ENCODE measurements around the gene ATG2B. TPM values are rescaled to one million over a fixed set of nuclear protein-coding genes. Genes with fewer than 3 reads are reported as not detected.

Gene ATG2B
- total and polyA plus RNA-seq, 2 experiments from 2014 or later = 3.3 to 20.4 TPM

GRCh38 chr14:96231526-96232130, 131.5 kb downstream of the ATG2B start:
- no peak overlapping the region for H3K4me2 ChIP-seq
- no peaks in the 10 kb centered on the region for H4K20me1 ChIP-seq (ENCODE audit: insufficient read depth, poor library complexity, severe bottlenecking)
- no peaks in the 10 kb centered on the region for H3K27me3 ChIP-seq
- no peaks in the 10 kb centered on the region for H3K9me3 ChIP-seq (ENCODE audit: low read depth)
- peak overlapping the region; percentile 43 for H3K27ac ChIP-seq
- H3K36me3 ChIP-seq (replicated peaks; ENCODE audit: insufficient read depth, low read depth) = no peaks in the 10 kb centered on the region
- H3K79me2 ChIP-seq = no peaks in the 10 kb centered on the region
- peaks cover 3% of the 10 kb centered on the region for H3K4me1 ChIP-seq (ENCODE audit: insufficient read depth)
- no peak for TF ChIP-seq EZH2phosphoT487 (IDR thresholded peaks at IDR 0.05; ENCODE audit: low read depth, severe bottlenecking, unreplicated experiment)
- TF ChIP-seq EZH2 (IDR thresholded peaks at IDR 0.05; ENCODE audit: borderline replicate concordance) = no peak
- TF ChIP-seq CTCF (IDR thresholded peaks at IDR 0.05; ENCODE audit: poor library complexity) = no peak
- no peak for DNase-seq (ENCODE audit: low spot score)
- H3K4me3 ChIP-seq = no peak overlapping the region
- H3K9me2 ChIP-seq (replicated peaks; ENCODE audit: insufficient read depth) = no peaks in the 10 kb centered on the region
- H2AFZ ChIP-seq = no peak overlapping the region
- 77% methylated on average over 12 of the region's 12 CpGs for WGBS (ENCODE audit: low lambda C conversion rate, missing lambda C conversion rate)

GRCh38 chr14:96231056-96231455, 132.1 kb downstream of the ATG2B start:
- peak overlapping the region; percentile 43 for H3K27ac ChIP-seq
- no peaks in the 10 kb centered on the region for H4K20me1 ChIP-seq (ENCODE audit: insufficient read depth, poor library complexity, severe bottlenecking)
- H3K36me3 ChIP-seq (replicated peaks; ENCODE audit: insufficient read depth, low read depth) = no peaks in the 10 kb centered on the region
- H3K4me1 ChIP-seq (ENCODE audit: insufficient read depth) = peaks cover 3% of the 10 kb centered on the region
- no peak overlapping the region for H2AFZ ChIP-seq
- DNase-seq (ENCODE audit: low spot score) = no peak
- no peaks in the 10 kb centered on the region for H3K9me3 ChIP-seq (ENCODE audit: low read depth)
- no peaks in the 10 kb centered on the region for H3K79me2 ChIP-seq
- H3K27me3 ChIP-seq = no peaks in the 10 kb centered on the region
- 87% methylated on average over 4 of the region's 4 CpGs for WGBS (ENCODE audit: low lambda C conversion rate, missing lambda C conversion rate)
- no peak overlapping the region for H3K4me2 ChIP-seq
- no peak overlapping the region for H3K4me3 ChIP-seq
- no peak for TF ChIP-seq CTCF (IDR thresholded peaks at IDR 0.05; ENCODE audit: poor library complexity)
- no peak for TF ChIP-seq EZH2 (IDR thresholded peaks at IDR 0.05; ENCODE audit: borderline replicate concordance)
- TF ChIP-seq EZH2phosphoT487 (IDR thresholded peaks at IDR 0.05; ENCODE audit: low read depth, severe bottlenecking, unreplicated experiment) = no peak
- H3K9me2 ChIP-seq (replicated peaks; ENCODE audit: insufficient read depth) = no peaks in the 10 kb centered on the region

- Histone ChIP-seq H3K36me3 (replicated peaks; ENCODE audit: insufficient read depth, low read depth) (no peaks in the 10 kb centered on the region), H2AFZ (no peak overlapping the region), H3K9me2 (replicated peaks; ENCODE audit: insufficient read depth) (no peaks in the 10 kb centered on the region), H3K79me2 (no peaks in the 10 kb centered on the region), H3K4me3 (no peak overlapping the region), H3K27ac (no peak overlapping the region), H3K27me3 (no peaks in the 10 kb centered on the region), H3K4me2 (no peak overlapping the region), H3K9me3 (ENCODE audit: low read depth) (no peaks in the 10 kb centered on the region), H3K4me1 (ENCODE audit: insufficient read depth) (no peaks in the 10 kb centered on the region), H4K20me1 (ENCODE audit: insufficient read depth, poor library complexity, severe bottlenecking) (no peaks in the 10 kb centered on the region)
- 94% methylated on average over 6 of the region's 6 CpGs for WGBS (ENCODE audit: low lambda C conversion rate, missing lambda C conversion rate)
- DNase-seq (ENCODE audit: low spot score) = no peak
- no peak for TF ChIP-seq CTCF (IDR thresholded peaks at IDR 0.05; ENCODE audit: poor library complexity)
- no peak for TF ChIP-seq EZH2 (IDR thresholded peaks at IDR 0.05; ENCODE audit: borderline replicate concordance)
- TF ChIP-seq EZH2phosphoT487 (IDR thresholded peaks at IDR 0.05; ENCODE audit: low read depth, severe bottlenecking, unreplicated experiment) = no peak
Measured at GRCh38 chr14:96229315-96229714, 133.8 kb downstream of the ATG2B start.

Small RNAs within 50 kb of the gene (small RNA-seq; reads per million reads assigned to genes)
- 0.09 reads per million for gene RNU2-33P

Other genes starting within 250 kb of the ATG2B start
- gene BDKRB2, start 158.5 kb downstream of the ATG2B start, total RNA-seq = 4.7 and 5.9 TPM in 2 replicates
- gene BDKRB2, start 158.5 kb downstream of the ATG2B start, polyA plus RNA-seq = 4.4 and 5.2 TPM in 2 replicates
- 11.9 and 15.3 TPM in 2 replicates for gene BDKRB1, start 107.1 kb downstream of the ATG2B start, total RNA-seq
- 33.0 and 48.6 TPM in 2 replicates for gene BDKRB1, start 107.1 kb downstream of the ATG2B start, polyA plus RNA-seq
- gene GSKIP, start 185 bp upstream of the ATG2B start, total RNA-seq = 46.6 and 52.5 TPM in 2 replicates
- gene GSKIP, start 185 bp upstream of the ATG2B start, polyA plus RNA-seq = 32.6 and 34.0 TPM in 2 replicates
- 4.2 and 6.0 TPM in 2 replicates for gene AK7, start 28.8 kb upstream of the ATG2B start, total RNA-seq
- 1.6 and 2.7 TPM in 2 replicates for gene AK7, start 28.8 kb upstream of the ATG2B start, polyA plus RNA-seq
- gene PAPOLA, start 139.0 kb upstream of the ATG2B start, total RNA-seq = 149 and 151 TPM in 2 replicates
- 91.9 and 97.7 TPM in 2 replicates for gene PAPOLA, start 139.0 kb upstream of the ATG2B start, polyA plus RNA-seq

All from hepatocyte (in vitro differentiated cells).